ENCODE data around the gene PTPRJ.

- TF ChIP-seq ZNF133 (CRISPR knock-in tag; IDR thresholded peaks at IDR 0.05) (no peak), JUND (IDR thresholded peaks at IDR 0.05; ENCODE audit: borderline replicate concordance, low read depth, low read length) (peak; percentile 97), JUND (tag; IDR thresholded peaks at IDR 0.05; ENCODE audit: borderline replicate concordance, low read depth, low read length) (peak; percentile 94), MYC (IDR thresholded peaks at IDR 0.05; ENCODE audit: low read depth, low read length) (peak; percentile 6; the same call in 1 of the 2 replicates), MYC (CRISPR knock-in tag; IDR thresholded peaks at IDR 0.05; ENCODE audit: borderline replicate concordance, low read depth) (0 out of 2 replicates have a peak, but pooled peaks have one; percentile 0), HEY1 (CRISPR knock-in tag; IDR thresholded peaks at IDR 0.05; ENCODE audit: borderline replicate concordance) (no peak), MEF2D (tag; conservative IDR thresholded peaks at IDR 0.05; ENCODE audit: low read depth) (0 out of 2 replicates have a peak, but pooled peaks have one; percentile 39)
- TF ChIP-seq, protein P1, sequence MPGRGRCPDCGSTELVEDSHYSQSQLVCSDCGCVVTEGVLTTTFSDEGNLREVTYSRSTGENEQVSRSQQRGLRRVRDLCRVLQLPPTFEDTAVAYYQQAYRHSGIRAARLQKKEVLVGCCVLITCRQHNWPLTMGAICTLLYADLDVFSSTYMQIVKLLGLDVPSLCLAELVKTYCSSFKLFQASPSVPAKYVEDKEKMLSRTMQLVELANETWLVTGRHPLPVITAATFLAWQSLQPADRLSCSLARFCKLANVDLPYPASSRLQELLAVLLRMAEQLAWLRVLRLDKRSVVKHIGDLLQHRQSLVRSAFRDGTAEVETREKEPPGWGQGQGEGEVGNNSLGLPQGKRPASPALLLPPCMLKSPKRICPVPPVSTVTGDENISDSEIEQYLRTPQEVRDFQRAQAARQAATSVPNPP (IDR thresholded peaks at IDR 0.05; ENCODE audit: borderline replicate concordance, insufficient read depth, insufficient read length), result no peak
These were observed 33.4 kb upstream of the PTPRJ start for GRCh38 chr11:47946682-47947559.

All from K562 (cell line).